Activated CD8-positive, alpha-beta memory T cell treated with anti-CD3 and anti-CD28 coated beads for 48 hours (primary cell): ENCODE data around the gene NPHP4.

Experiments
- DNase-seq, 3 experiments: peaks; one replicate each; pipeline ENCODE4 v3.0.0-alpha.2; 2020; ENCODE audit warnings: low read depth in 2 of 3, low spot score in 2 of 3

The NPHP4 gene

DNA sequence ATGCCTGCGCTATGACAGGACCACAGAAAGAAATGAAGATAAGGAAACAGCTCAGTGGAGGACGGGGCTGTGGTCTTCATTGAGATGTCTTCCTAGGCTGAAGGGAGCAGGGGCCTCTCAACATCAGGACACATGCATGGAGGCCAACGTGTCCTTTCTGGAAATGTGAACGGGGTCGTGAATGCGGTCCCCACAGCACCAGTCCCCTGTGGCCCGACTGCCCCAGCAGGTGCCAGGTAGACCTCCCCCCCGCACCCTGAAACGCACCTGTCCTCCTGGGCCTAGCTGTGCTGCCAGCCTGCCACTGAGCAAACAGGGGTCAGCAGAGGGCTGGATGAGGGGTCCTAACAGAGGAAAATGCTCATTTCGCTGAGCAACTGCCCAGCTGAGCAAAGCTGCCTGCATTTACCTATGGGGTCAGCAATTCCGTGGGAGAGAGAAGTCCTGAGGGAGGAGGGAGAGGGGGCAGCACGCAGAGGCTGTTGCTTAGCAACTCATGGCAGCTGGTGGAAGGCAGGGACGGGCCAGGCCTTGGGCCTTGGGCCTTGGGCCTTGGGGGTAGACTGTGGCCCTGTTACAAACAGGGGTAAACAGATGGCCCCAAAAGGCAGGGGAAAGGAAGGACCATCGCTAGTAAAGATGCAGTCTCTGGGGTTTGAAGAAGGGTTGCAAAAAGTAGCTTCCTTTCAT lies 77.4 kb downstream of the NPHP4 start:
- no peak for DNase-seq

DNA sequence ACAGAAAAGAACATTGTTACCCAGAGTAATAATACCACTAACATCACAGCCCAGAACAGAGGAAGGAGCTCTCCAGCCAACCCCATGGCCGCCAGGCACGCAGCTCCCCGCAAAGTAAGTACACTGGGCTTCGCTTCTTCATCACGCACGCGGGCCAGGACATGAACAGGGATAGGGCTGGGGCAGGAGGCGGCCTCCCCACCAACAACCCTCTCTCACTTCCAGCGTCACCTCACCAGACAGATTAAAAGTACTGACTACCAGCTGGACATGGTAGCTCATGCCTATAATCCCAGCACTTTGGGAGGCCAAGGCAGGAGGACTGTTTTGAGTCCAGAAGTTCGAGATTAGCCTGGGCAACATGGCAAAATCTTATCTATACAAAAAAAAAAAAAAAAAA lies 78.3 kb downstream of the NPHP4 start:
- no peak for DNase-seq

DNA sequence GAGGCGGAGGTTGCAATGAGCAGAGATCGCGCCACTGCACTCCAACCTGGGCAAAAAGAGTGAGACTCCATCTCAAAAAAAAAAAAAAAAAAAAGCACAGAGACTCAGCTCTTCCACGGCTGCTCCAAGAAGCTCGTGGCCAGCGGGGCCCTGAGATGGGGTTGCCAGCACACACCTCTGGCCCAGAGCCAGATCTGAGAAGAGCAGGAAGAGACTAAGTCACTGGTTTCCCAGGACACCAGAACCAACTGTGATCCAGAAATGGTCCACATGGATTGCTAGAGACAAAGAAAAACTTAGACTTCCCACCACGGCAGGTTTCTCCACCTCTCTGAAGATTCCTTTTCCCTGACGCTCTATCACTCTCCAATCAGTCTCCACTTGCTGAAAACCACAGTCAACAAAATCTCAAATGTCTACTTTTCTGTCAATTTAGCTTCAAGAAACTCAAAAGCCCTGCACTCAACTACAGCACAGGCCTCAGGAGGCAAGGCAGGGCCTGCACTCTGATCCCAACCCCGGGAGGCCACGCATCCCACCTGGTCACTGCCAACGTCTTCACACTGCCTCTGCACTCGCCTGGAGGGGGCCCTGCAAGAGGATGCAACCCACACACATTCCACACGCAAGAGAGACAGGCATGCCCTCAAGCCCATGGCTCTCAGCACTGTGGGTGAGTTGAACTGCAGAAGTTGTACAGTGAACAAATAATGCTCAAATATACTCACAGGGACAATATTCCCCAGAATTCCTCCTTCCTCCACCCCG lies 79.0 kb downstream of the NPHP4 start:
- no peak for DNase-seq

DNA sequence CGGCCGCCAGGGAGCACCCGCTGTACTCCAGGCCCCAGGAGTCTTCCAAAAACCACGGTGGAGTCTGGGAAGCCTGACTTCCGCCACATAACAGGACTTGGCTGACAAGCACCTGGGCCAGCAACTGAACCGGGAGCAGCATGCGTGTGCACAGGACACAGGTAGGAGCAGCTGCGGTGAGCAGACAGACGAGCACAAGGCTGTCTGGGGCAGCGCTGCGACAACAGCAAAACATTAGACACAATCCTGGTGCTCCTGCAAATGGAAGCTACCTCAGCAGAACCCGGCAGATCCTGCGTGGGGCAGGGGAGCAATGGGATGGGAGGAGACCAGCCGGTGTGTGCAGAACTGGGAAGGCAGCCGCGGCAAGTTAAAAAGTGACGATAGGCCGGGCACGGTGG lies 80.4 kb downstream of the NPHP4 start:
- DNase-seq = no peak

DNA sequence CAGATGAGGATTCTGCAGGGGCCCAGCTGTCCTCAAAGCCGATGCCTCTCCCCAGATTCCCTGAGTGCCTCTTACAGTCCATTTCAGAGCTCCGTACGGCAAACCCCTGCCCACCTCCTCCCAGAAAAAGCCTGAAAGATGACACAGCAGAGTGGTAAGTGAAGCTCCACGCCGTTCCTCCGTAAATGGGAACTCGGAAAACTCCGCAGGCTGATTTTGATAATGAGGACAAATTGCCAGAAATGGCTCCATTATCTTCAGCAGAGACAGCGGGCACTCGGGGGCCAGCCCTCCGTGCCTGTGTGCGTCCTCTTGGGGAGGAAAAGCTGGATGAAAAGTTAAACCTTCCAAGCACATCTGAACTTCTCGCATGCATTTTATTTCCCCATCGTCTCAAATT lies 81.1 kb downstream of the NPHP4 start:
- DNase-seq = no peak

DNA sequence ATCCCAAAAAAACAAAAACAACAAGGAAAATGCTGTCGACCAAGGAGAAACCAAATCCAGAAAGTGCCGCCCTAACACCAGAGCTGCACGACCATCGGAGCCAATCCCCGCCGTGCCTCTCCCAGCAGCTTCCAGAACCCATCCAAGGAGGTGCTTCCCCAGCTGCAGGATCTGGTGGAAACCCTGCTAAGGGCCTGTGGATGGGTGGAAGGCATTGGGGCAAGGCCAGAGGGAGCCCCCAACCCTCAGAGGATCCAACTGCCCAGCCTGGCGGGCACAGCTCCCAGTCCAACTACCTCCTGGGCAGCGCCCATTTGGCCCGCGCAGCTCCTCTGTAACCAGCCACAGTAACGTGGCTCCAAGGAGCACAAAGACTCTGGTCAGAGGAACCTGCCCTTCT lies 81.6 kb downstream of the NPHP4 start:
- DNase-seq = no peak

DNA sequence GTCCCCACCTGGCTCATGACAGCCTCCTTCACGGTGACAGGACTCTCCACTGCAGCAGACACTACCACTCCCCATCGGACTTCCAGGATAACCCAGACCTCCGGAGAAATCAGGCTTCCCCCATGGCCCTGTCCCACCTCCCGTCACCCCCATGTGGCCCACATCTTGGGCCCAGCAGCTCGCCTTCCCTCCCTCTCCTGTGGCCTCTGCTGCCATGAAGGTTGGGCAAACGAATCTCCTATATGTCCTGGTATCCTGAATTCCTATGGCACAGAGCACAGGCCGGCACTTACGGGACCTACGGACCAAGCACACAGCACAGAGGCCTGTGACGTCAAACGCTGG lies 82.0 kb downstream of the NPHP4 start:
- no peak for DNase-seq

DNA sequence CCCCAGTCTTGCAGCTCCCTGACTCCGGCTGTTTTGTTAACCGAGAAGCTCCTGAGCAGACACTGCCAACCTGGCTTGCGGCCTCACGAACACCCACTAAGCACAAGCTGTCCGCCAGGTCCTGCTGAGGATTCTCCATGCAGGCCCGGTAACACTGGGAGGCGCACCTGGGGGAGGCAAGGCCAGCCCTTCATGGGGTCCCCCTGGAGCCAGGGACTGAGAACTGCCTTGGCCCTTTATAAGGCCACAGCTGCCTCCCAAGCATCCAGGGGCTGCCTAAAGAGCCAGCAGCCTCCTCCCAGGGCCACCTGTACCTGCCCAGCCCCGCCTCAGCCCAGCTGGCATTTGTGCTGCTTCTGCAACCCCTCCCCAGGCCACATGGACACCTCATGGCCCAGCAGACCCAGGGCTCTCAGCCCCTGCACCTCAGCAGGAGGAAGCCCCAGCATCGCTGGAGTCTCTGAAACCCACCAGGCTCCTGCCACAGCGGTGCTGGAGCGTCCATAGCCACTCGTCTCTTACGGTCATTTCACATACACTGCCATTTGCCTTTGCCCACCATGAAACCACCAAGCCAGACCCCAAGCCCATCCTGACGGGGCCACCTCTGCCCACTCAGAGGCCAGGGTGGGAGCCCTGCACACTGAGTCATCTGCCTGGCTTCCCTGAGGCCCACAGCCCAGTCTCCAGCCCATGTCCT lies 82.5 kb downstream of the NPHP4 start:
- DNase-seq = no peak

DNA sequence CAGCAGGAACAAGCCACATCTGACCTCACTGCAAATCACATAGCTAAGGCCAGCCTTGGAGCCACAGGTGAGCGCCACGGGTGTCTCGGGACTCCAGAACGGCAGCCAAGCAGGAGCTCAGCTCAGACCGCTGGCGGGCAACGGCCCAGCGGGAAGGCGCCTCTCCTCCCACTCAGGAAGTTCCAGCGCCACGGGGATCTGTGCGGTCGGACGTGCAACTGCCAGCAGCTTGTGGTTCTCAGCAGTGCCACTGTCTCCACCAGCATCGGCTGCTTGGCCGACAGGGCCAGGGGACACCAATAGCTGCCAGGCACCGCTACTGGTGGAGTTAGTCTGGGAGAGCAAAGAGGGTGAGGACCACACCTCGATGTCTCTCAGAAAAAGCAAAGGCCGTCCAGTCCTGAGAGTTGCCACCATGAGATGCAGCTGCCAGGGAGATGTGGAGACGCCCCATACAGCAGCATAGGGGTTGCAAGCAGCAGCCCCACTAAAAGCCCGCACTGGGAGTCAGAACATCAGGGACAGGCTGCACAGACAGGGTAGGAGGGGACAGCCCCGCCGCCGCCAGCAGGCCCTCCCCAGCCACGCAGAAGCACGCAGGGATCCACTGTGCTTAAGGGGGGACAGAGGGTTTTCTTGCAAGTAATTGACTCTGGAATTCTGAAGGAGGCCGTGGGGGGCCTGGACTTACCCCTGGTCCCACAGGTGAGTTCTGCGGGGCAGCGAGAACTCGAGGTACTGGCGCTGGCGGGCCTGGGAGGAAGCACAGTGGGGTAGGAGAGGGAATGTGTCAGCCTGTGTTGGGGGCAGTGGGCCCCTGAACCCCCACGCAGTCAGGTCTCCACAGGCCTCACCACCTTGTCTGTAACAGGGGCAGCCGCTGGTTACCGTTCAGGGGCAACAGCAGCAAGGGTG lies 83.5 kb downstream of the NPHP4 start:
- no peak for DNase-seq

DNA sequence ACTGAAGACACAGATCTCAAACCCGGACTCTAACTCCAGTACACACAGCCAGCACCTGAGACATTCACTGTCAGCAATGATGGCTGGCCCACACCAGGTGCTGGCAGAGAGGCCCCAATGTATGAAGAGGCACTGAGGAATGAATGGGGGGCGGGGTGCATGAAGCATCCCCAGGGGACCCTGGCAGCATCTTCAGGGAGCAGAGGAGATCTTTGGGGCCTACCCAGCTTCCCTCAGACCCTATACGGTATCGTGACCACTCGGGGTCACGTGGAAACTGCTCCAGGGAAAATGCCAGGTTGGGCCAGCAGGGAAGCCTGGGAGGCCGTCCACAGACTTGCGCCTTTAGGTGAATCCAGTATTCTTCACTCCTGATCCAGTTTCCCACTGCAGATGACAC lies 84.3 kb downstream of the NPHP4 start:
- DNase-seq = no peak

DNA sequence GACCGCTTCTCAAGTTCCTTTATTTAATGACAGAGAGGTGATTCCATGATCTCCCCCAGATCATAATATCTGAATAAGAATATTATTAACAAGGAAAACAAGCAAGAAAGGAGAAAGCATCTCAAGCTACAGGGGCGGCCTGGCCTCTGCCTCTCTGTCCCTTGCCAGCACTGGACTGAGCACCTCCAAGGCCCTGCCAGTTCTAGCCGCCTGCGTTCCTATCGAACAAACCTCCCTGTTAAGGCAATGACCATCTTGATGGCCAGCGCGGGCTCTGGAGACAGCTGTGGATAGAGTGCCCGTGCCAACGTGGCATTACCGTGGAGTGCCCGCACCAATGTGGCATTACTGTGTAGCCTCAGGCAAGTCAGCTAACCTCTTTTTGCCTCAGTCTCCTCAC lies 84.8 kb downstream of the NPHP4 start:
- DNase-seq = no peak

DNA sequence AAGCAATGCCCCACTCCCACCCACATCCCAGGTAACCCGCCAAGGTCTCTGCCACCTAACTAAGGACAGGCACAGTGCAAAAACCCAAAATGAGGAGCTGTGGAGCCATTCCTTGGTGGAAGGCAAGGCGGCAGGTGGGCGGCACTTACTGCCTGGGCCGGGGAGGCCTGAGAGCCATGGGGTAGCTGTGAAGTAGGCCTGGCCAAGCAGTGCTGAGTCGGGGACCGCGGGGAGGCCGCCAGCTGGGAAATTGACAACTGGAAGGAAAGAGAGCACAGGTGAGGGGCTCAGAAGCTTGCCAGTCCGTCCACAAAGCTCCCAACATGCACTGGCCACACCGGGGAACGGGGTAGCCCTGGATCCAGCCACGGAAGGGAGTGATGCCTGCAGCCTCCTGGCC lies 85.3 kb downstream of the NPHP4 start:
- no peak for DNase-seq

DNA sequence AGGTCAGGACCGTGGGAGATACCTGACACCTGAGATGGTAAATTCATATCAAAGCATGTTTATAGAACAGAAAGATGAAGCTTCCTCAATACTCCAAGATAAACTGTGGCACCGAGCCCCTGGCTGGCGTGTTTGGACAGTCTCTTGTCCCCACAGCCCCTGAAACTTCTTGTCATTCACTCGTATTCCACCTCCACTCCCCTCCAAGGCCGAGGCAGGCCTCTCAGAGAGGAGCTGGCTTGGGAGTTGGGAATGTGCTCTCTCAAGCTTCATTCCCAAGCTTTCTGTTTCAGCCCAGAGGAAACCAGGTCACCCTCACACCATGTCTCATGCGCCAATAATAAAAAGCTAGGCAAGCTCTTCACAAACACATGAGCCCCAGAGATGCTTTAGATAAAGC lies 86.1 kb downstream of the NPHP4 start:
- DNase-seq = no peak

DNA sequence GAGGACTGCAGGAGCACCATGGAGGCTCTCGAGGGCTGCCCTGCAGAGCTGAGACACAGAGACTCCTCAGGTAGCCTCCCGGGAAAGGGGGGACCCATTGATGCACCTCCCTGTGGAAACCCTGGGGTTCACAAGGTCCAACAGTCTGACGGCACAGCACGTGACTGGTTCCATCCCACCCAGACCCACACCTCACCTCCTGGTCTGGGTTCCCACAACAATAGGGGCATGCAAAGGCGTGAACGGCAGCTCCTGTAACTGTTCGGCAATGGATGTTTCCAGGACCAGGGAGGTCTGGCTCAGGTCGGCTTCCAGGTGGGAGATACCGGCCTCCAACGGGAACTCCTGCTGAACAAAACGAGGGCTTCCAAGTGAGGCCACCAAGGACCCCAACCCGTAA lies 86.8 kb downstream of the NPHP4 start:
- no peak for DNase-seq

DNA sequence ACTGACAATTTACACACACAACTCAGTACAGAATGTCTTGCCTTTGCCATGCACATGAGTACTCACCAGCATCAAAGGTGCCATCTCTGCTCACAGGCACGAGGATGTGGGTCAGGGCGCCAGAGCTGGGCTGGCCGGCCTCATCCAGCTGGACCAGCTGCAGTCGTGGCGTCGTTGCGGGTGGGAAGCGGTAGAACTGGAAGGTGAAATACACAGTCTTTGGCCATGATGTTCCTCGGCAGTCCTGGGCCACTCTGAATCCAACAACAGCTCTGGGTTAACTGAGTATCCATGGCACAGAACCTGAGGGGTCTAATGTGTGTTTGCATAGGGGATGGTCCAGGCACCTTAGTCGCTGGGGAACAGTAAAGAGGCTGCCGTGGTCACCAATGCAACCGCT lies 87.7 kb downstream of the NPHP4 start:
- DNase-seq = no peak

DNA sequence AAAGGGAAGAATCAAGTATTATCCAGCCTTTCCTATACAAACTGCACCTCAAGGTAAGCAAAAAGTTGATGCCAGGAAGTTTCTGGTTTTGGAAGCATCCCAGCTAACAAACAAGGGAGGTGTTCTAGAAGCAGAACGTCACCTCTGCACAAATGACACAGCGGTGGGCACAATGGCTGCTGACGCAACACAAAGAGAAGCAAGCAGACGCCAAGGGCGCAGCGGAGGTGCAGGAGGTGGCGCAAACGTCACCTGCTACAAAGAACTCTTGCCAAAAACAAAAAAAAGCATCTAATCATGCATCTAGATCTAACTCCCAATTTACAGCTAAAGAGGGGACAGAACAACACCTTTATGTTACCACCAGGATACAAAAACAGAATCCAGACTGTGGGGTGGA lies 88.5 kb downstream of the NPHP4 start:
- DNase-seq = no peak

DNA sequence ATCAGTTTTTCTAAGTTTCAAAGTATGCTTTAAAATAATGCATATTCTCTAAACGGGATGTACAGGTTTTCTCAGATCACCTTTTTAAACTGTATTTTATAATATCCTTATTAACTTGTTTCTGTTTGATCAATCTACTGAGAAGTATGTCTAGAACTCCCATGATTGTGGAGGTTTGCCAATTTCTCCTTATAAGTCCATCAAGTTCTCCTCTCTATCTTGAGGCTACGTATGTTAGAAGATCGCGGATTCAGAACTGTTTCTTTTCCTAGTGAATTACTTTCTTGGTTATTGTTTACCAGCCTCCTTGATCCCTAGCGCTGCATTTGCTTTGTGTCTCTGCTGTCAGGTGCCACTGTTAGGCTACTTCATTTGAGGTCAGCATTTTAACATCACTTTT lies 89.2 kb downstream of the NPHP4 start:
- no peak for DNase-seq

DNA sequence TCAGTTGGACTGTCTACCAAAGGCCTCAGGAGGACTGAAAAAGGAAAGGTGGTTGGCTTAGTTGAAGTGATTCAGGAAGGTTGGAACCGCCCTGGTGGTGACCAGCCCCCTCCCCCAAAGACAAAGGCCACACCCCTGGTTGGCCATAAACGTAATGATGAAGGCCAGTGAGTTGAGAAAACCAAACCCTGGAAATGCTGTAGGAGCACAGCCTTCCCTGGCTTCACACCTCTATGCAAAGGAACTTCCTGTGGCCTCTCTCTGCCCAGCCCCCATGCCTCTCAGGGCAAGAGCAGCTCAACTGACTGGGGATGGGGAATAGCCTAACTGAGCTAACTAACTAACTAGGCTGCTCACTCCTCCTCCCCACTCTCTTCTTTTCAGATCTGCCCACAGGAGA lies 90.4 kb downstream of the NPHP4 start:
- DNase-seq = no peak

DNA sequence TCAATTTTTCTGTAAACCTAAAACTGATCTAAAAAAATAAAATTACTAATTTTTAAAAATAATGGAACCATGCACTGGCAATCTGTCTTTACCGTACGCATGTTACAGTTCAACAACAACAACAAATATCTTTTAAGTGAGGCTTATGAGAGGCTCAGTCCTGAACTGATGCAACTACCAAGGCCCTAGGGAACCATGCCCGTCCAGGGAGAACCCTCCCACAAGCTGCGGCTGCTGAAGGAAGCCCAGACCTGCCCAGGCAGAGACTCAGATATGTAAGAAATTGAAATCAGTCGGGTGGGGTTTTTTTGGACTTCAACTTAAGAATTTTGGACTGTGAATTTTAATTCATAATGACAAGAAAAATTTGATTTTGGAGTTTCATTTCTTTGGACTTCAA lies 91.1 kb downstream of the NPHP4 start:
- DNase-seq = no peak

DNA sequence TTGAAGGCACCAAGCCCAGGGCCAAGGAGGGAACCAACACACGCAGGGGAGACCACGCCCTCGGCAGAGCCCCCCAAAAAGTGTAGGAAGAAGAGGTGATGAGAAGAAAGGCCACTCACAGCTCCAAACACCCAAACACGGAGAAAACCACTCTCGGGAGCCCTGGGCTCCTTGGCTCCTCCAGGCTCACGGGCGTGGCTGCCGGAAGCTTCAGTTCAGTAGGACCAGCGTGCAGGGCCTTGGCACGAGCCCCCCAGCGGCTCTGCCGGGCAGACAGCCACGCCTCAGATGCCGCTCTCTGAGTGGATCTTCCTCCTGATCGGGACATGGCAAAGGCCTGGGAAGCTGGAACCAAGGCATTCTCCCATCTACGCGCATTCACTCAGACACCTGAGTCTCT lies 94.0 kb downstream of the NPHP4 start:
- DNase-seq = no peak
